GM18517 (cell line): ENCODE data around the gene GLI2.

Experiments
- ATAC-seq: cut with Tn5 transposase; IDR thresholded peaks from one replicate; pipeline ENCODE4 v1.9.1; 2021; ENCODE audit warnings: mild to moderate bottlenecking, moderate library complexity; ENCODE audit not compliant: unreplicated experiment

Gene GLI2

DNA sequence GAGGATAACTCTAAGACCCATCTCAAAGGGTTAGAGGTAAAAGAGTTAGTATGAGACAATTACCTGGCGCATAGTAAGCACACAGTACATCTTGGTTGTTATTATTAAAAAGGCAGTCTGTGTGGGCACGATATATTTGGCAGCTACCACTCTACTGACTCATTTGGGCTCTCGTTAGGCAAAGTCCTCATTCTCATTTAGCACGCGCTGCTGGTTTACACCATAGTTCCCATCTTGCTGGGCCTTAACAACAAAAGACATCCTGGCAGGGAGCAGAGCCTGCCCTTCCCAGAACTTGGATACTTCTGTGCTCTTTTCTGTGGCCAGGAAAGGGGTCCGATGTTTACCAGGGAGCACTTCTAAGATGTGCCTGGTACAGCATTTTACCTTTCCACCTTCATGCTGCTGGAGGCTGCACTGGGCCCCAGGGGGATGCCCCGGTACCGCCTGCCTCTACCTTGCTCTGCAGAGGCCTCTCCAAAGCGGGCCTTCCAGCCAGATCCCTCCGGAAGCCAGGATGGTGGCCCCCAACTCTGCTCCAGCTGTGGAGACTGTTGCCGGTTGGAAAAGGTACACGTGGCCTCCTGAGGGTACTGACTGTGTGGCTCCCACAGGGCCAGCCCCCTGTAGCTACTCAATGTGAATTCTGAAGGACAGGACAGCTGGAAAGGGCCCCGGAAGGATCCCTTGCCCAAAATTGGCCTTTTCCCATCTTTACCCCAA lies 15.0 kb downstream of the GLI2 start:
- no peak for ATAC-seq

DNA sequence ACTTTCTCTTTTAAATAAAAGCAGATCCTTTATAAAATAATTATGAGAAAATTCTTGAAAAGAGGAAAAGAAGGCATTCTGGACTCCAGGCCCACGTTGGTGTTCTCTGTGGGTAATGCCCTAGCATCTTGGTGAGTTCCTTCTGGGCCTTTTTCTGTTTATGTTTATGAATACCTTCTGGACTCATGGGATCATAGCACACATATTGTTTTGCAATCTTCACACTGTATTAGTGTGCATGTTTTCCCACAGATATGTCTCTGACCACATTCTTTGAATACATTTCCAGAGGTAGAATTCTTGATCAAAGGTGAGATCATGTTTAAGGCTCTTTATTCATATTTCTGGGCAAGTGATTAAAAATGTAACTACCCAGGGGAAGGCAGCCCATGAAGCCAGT lies 15.9 kb downstream of the GLI2 start:
- ATAC-seq: no peak

DNA sequence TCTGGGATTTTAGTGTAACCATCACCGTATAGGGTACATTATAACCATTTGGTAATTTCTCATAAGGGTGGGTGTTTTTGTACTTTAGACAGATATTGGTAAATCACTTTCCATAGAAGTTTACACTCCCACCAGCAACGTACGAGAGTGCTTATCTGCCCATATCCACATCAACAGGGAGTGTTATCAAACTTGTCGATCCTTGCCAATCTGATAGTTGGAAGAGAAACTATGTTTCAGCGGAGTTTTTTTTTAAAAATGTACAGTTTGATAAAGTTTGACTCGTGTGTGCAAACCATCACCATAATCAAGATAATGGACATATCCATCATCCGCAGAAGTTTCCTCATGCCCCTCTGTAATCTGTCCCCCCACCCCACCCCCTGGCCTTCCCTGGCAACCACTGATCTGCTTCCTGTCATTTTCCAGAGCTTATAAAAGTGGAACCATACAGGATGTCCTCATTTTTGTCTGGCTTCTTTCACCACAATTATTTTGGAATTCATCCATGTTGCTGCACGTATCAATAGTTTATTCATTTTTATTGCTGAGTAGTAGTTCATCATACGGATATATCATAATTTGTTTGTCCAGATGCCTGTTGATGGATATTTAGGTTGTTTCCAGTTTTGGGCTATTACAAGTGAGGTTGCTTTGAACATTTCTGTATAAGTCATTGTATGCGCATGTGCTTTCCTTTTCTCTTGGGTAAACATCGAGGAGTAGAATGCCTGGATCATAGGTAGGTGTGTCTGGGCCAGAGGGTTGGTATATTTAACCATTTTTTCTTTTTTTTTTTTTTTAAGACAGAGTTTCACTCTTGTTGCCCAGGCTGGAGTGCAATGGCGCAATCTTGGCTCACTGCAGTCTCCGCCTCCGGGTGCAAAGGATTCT lies 18.6 kb downstream of the GLI2 start:
- no peak for ATAC-seq

GRCh38 chr2:120758181-120759144 lies 22.8 kb downstream of the GLI2 start:
- ATAC-seq: no peak

- ATAC-seq: no peak
Observed at GRCh38 chr2:120759543-120760331, 24.1 kb downstream of the GLI2 start.

GRCh38 chr2:120760446-120761135 lies 24.9 kb downstream of the GLI2 start:
- ATAC-seq: no peak

DNA sequence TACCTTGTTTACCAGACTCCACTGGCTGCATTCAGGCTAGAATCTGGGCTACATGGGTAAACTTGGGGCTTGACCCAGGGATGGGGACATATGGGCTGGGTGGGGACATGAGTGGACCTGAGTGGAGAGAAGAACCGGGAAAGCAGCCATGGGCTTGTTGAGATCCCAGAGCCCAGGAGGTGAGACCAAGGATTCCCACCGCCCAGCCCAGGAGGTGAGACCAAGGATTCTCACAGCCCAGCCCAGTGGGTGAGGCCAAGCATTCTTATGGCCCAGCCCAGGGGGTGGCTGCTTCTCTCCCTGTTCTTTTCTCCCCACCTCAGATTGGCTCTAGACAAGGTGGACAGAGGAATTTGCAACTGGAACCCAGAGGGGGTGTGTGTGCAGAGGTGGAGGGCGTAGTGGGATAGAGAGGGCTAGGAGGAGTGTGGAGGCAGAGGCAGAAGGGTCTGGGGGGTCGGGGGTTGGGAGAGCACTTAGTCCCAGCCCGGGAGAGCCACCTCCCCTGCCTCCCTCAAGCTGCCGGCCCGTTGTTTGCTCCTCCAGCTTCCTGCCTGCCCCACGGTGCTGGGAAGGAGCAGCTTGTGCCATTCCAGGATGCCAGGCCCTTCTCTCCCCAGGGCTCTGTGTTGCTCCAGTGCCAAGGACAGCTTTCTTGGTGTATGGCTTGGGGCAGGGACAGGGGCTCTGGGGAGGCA lies 25.6 kb downstream of the GLI2 start:
- ATAC-seq: no peak

GRCh38 chr2:120761911-120762310 lies 26.2 kb downstream of the GLI2 start:
- no peak for ATAC-seq

DNA sequence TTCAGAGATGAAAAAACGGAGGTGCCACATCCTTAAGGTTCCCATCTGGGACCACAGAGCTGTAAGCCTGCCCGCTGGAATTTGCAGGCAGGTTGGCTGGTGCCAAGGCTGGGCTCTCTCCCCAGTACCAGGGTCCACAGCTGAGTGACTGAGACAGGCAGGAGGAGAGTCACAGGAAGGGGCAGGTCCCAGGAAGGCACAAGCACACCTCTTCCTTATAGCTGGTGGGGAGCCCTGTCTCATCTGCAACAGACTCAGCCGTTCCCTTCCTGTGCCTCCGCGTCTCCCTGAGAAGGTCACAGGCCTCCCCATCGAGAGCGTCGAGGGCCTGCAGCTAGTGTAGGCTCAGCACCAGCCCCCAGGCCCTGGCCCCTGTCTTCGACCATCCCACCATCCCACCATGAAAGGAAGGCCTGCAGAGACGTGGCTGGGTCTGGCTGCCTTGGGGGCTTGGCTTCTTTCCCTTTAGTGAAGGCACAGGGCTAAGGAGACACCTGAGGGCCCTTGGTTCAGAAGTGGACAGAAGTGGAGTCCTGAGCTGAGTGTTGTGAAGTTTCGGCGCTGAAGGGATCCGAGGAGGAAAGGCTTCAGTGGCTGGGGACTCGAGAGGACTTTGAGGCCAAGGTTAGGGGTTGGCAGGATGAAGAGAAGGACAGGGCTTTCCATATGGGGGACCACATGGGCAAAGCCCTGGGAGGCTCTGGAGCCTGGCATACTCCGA lies 26.8 kb downstream of the GLI2 start:
- no peak for ATAC-seq

GRCh38 chr2:120763508-120763907 lies 27.8 kb downstream of the GLI2 start:
- ATAC-seq: no peak

GRCh38 chr2:120763931-120764330 lies 28.3 kb downstream of the GLI2 start:
- no peak for ATAC-seq

DNA sequence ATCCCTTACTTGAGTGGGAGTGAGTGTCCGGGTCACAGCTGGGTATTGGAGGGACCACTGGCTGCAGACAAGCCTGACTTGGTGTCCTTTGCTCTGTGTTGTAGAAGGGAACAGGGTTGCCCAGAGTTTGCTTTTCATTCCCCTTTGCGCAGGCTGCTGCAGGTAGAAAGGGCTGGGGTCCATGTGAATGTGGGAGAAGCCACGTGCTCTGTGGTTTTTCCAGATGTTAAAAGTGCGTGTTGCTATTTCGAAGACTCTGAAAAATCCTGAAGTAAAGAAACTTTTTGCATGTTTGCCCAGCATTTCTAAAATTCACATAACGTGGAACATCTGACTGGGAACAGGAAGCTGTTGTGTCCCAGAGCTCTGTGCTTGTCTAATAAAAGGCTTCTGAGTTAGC lies 28.8 kb downstream of the GLI2 start:
- no peak for ATAC-seq

- no peak for ATAC-seq
Observed at GRCh38 chr2:120764991-120765677, 29.5 kb downstream of the GLI2 start.

- ATAC-seq: no peak
Observed at GRCh38 chr2:120765678-120766469, 30.2 kb downstream of the GLI2 start.

DNA sequence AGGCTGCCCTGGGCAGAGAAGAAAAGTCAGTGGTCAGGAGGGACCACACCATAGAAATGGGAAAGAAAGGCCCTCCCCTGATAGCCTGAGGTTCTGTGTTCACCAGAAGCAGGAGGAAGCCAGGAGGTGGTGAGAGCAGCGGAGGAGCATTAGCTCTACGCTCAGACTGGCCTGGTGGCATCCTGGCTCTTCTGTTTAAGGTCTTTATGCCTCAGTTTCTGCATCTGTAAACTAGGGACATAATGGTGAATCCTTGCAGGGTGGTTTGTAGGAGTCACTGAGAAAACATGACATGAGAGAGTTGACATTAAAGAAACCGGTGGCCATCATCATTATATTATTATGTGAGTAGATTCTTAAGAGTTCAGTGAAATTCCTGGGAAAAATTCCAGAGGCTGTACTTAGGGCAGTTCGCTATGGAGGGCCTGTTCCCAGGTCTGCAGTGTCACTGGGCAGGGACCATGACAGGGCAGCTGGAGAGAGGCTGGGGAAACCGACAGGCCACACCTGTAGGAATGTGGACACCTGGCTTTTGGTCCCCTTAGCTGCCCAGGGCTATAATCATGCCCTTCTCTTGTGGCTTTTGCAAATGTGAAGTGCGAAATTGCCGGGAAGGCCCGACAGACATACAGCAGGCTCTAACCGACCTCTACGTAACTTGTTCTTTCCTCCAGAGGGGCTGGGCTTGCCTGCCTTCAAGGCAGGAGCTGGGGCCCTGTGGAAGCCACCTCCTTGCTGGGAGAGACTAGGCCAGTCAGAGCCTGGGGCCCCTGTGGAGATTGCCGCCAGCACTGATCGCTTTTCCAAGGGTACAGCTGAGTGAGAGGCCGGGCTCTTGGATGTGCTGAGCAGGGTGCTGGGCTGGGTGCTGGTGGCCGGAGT lies 31.0 kb downstream of the GLI2 start:
- no peak for ATAC-seq

DNA sequence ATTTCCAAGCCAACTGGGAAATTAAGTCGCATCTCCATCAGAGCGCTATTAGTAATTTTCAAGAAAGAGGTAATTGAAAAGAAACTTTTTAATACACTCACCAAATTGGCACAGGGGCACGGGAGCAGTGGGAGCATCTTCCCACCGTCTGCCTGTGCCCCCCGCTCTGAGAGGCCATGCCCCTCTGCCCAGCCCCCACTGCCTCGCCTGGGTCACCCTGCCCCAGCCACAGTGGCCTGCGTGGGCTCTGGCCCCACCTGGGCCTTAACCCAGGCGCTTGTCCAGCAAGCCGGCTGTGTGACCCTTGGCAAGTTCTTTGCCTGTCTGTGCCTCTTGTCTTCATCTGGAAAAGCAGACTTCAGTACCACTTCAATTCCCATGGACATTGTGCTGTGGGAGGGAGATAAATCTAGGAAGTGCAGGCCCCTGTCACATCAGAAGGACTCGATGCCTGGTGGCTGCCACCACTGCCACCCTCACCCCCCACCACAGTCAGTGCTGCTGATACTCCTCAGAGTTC lies 31.9 kb downstream of the GLI2 start:
- ATAC-seq: no peak
